Fibroblast of lung (primary cell): ENCODE measurements around the gene MS4A18. TPM values are rescaled to one million over a fixed set of nuclear protein-coding genes. Genes with fewer than 3 reads are reported as not detected.

Source experiments
- DNase-seq, 2 donors: peaks; one replicate each; pipeline versions ENCODE4 v3.0.0 to v3.0.0-alpha.2; 2010; ENCODE audit warnings: low read depth in 2 of 2
- H2AFZ ChIP-seq: 2 replicates; pipeline ENCODE4 v1.5.1; 2012; ENCODE audit warnings: low read length, control low read depth, inconsistent platforms
- H3K27ac ChIP-seq: 2 replicates; pipeline ENCODE4 v1.5.1; 2011; ENCODE audit warnings: low read length, control low read depth; ENCODE audit not compliant: insufficient read depth
- H3K27me3 ChIP-seq: 2 replicates; pipeline ENCODE4 v1.5.1; 2011; ENCODE audit warnings: mild to moderate bottlenecking, low read length; ENCODE audit not compliant: control insufficient read depth, insufficient read depth
- H3K36me3 ChIP-seq: 2 replicates; pipeline ENCODE4 v1.5.1; 2011; ENCODE audit warnings: low read length; ENCODE audit not compliant: control insufficient read depth, insufficient read depth
- H3K4me1 ChIP-seq: 2 replicates; pipeline ENCODE4 v1.5.1; 2011; ENCODE audit warnings: low read length; ENCODE audit not compliant: control insufficient read depth, insufficient read depth; ENCODE audit errors: extremely low read depth
- H3K4me2 ChIP-seq: 2 replicates; pipeline ENCODE4 v1.5.1; 2011; ENCODE audit warnings: low read length, control low read depth; ENCODE audit not compliant: insufficient read depth; ENCODE audit errors: extremely low read depth
- H3K4me3 ChIP-seq, 4 experiments: fragments of 200-600 bp in 1 of 4; sonication (generic) in 1 of 4; replicated peaks in 1 of 4; 2 replicates each; pipeline ENCODE4 v1.5.1; 2011 to 2016; ENCODE audit warnings: low read length in 4 of 4, low read depth in 3 of 4, mild to moderate bottlenecking in 3 of 4, control low read depth in 2 of 4, inconsistent platforms in 1 of 4, mixed read lengths in 1 of 4; ENCODE audit not compliant: insufficient read depth in 1 of 4; ENCODE audit errors: control extremely low read depth in 1 of 4
- H3K79me2 ChIP-seq: 2 replicates; pipeline ENCODE4 v1.5.1; 2012; ENCODE audit warnings: mild to moderate bottlenecking, low read length, inconsistent platforms; ENCODE audit not compliant: control insufficient read depth, insufficient read depth
- H3K9ac ChIP-seq: 2 replicates; pipeline ENCODE4 v1.5.1; 2011; ENCODE audit warnings: mild to moderate bottlenecking, low read length, control low read depth; ENCODE audit not compliant: insufficient read depth
- H3K9me3 ChIP-seq: 2 replicates; pipeline ENCODE4 v1.5.1; 2012; ENCODE audit warnings: low read depth, low read length; ENCODE audit not compliant: control insufficient read depth, insufficient read depth
- H4K20me1 ChIP-seq: 2 replicates; pipeline ENCODE4 v1.5.1; 2011; ENCODE audit warnings: low read length; ENCODE audit not compliant: control insufficient read depth, insufficient read depth; ENCODE audit errors: extremely low read depth
- EZH2 ChIP-seq: IDR thresholded peaks from 2 replicates; pipeline ENCODE4 v1.5.1; 2012; ENCODE audit warnings: low read length, control low read depth, mild to moderate bottlenecking; ENCODE audit errors: missing control alignments
- polyA plus RNA-seq, 2 donors: library from polyadenylated mRNA; depleted of rRNA in 1 of 2; stranded (reverse) in 1 of 2; unstranded in 1 of 2; fragments of >200 nt; gene quantifications; 2 replicates each; pipeline ENCODE4 v1.2.1, GENCODE V29; 2011 to 2012; ENCODE audit warnings: missing spikeins in 1 of 2
- total RNA-seq: library from RNA; depleted of rRNA; stranded (reverse); fragments of >200 nt; gene quantifications from 2 replicates; pipeline ENCODE4 v1.2.1, GENCODE V29; 2014
- TF ChIP-seq, protein P1 (sequence below), 2 donors: IDR thresholded peaks in 1 of 2; conservative IDR thresholded peaks in 1 of 2; 1 replicate in 1 of 2; 2 replicates in 1 of 2; pipeline ENCODE4 v1.5.1; 2011 to 2012; ENCODE audit warnings: low read length in 2 of 2, control low read depth in 1 of 2, inconsistent platforms in 1 of 2, low read depth in 1 of 2, mild to moderate bottlenecking in 1 of 2

Gene MS4A18
- total and polyA plus RNA-seq, 2 donors (not counting 1 experiment from before 2014, with no cell fraction given) = not detected

- Histone ChIP-seq H3K27me3 (peaks cover 3% of the 10 kb centered on the region), H3K4me2 (no peak overlapping the region), H3K4me1 (no peaks in the 10 kb centered on the region), H3K27ac (no peak overlapping the region), H2AFZ (no peak overlapping the region), H3K9me3 (no peaks in the 10 kb centered on the region), H3K36me3 (no peaks in the 10 kb centered on the region), H3K79me2 (no peaks in the 10 kb centered on the region), H4K20me1 (no peaks in the 10 kb centered on the region), H3K4me3 (no peak overlapping the region), H3K9ac (no peak overlapping the region)
- no peak for DNase-seq
- TF ChIP-seq, protein P1, sequence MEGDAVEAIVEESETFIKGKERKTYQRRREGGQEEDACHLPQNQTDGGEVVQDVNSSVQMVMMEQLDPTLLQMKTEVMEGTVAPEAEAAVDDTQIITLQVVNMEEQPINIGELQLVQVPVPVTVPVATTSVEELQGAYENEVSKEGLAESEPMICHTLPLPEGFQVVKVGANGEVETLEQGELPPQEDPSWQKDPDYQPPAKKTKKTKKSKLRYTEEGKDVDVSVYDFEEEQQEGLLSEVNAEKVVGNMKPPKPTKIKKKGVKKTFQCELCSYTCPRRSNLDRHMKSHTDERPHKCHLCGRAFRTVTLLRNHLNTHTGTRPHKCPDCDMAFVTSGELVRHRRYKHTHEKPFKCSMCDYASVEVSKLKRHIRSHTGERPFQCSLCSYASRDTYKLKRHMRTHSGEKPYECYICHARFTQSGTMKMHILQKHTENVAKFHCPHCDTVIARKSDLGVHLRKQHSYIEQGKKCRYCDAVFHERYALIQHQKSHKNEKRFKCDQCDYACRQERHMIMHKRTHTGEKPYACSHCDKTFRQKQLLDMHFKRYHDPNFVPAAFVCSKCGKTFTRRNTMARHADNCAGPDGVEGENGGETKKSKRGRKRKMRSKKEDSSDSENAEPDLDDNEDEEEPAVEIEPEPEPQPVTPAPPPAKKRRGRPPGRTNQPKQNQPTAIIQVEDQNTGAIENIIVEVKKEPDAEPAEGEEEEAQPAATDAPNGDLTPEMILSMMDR (conservative IDR thresholded peaks at IDR 0.05 in 1 of 2, IDR thresholded peaks at IDR 0.05 in 1 of 2; ENCODE audit: low read depth in 1 of 2, low read length in 2 of 2) = no peak
- TF ChIP-seq EZH2 = no peak
These were observed 37.1 kb downstream of the MS4A18 start for GRCh38 chr11:60761436-60762190.

GRCh38 chr11:60762851-60763691, 38.6 kb downstream of the MS4A18 start:
- no peaks in the 10 kb centered on the region for H3K36me3 ChIP-seq
- no peak overlapping the region for H3K27ac ChIP-seq
- no peaks in the 10 kb centered on the region for H3K79me2 ChIP-seq
- TF ChIP-seq, protein P1 (conservative IDR thresholded peaks at IDR 0.05 in 1 of 2, IDR thresholded peaks at IDR 0.05 in 1 of 2; ENCODE audit: low read depth in 1 of 2, low read length in 2 of 2) = peak in 1 of 2 donors; percentile 7
- no peak for TF ChIP-seq EZH2
- no peak overlapping the region for H3K9ac ChIP-seq
- H3K27me3 ChIP-seq = peaks cover 3% of the 10 kb centered on the region
- H3K4me1 ChIP-seq = no peaks in the 10 kb centered on the region
- no peak overlapping the region for H3K4me3 ChIP-seq
- H3K4me2 ChIP-seq = no peak overlapping the region
- H2AFZ ChIP-seq = no peak overlapping the region
- no peaks in the 10 kb centered on the region for H4K20me1 ChIP-seq
- DNase-seq = no peak
- H3K9me3 ChIP-seq = no peaks in the 10 kb centered on the region

- no peak for DNase-seq
- Histone ChIP-seq H4K20me1 (no peaks in the 10 kb centered on the region), H3K27ac (no peak overlapping the region), H3K4me2 (no peak overlapping the region), H3K36me3 (no peaks in the 10 kb centered on the region), H3K79me2 (no peaks in the 10 kb centered on the region), H3K27me3 (peaks cover 3% of the 10 kb centered on the region), H2AFZ (no peak overlapping the region), H3K9me3 (no peaks in the 10 kb centered on the region), H3K4me1 (no peaks in the 10 kb centered on the region), H3K9ac (no peak overlapping the region), H3K4me3 (no peak overlapping the region)
- TF ChIP-seq EZH2 = no peak
- TF ChIP-seq, protein P1 (conservative IDR thresholded peaks at IDR 0.05 in 1 of 2, IDR thresholded peaks at IDR 0.05 in 1 of 2; ENCODE audit: low read depth in 1 of 2, low read length in 2 of 2) = no peak
These were observed 39.3 kb downstream of the MS4A18 start for GRCh38 chr11:60763692-60764369.
